GM12878 (cell line): ENCODE measurements around the gene DSG2.

ENCODE experiments used
- CHD4 ChIP-seq: fragments of 200-600 bp; sonication (generic); IDR thresholded peaks from 2 replicates; pipeline ENCODE4 v1.6.1; 2016; ENCODE audit warnings: mild to moderate bottlenecking
- CTCF ChIP-seq, 3 experiments: IDR thresholded peaks in 2 of 3; conservative IDR thresholded peaks in 1 of 3; 2 replicates each; pipeline ENCODE4 v1.5.1; 2011; ENCODE audit warnings: low read depth in 3 of 3, low read length in 3 of 3, mild to moderate bottlenecking in 3 of 3, control low read depth in 2 of 3, moderate library complexity in 2 of 3, inconsistent platforms in 1 of 3, mixed read lengths in 1 of 3; ENCODE audit not compliant: control insufficient read depth in 2 of 3, insufficient read depth in 1 of 3; ENCODE audit errors: extremely low read depth in 1 of 3
- E2F4 ChIP-seq: IDR thresholded peaks from 2 replicates; pipeline ENCODE4 v1.6.1; 2012; ENCODE audit warnings: low read depth, low read length, improper control_type of control experiment
- HDAC6 ChIP-seq: fragments of 200-600 bp; sonication (generic); IDR thresholded peaks from one replicate; pipeline ENCODE4 v1.8.0; 2017; ENCODE audit warnings: antibody characterized with exemption; ENCODE audit not compliant: unreplicated experiment
- PAX5 ChIP-seq: IDR thresholded peaks from 2 replicates; pipeline ENCODE4 v1.6.1; 2011; ENCODE audit warnings: low read depth, low read length, borderline replicate concordance
- ZNF274 ChIP-seq: IDR thresholded peaks from one replicate; pipeline ENCODE4 v1.8.0; 2011; ENCODE audit not compliant: insufficient read length, insufficient read depth
- ZNF622 ChIP-seq: fragments of 450-650 bp; IDR thresholded peaks from 2 replicates; pipeline ENCODE4 v1.6.1; 2017; ENCODE audit warnings: mild to moderate bottlenecking, inconsistent platforms

GRCh38 chr18:31563778-31564177 is 65.8 kb downstream of the DSG2 start:
- no peak for TF ChIP-seq CHD4
- TF ChIP-seq HDAC6 = no peak
- TF ChIP-seq E2F4 = no peak
- peak in 2 of 3 experiments; percentile 19 to 28; a peak in 2 of 6 replicates for TF ChIP-seq CTCF (IDR thresholded peaks at IDR 0.05 in 2 of 3, conservative IDR thresholded peaks at IDR 0.05 in 1 of 3; ENCODE audit: control insufficient read depth in 2 of 3, extremely low read depth in 1 of 3, insufficient read depth in 1 of 3, low read depth in 3 of 3, low read length in 3 of 3)
- no peak for TF ChIP-seq PAX5
- no peak for TF ChIP-seq ZNF622
- no peak for TF ChIP-seq ZNF274
